HG03066 (cell line): ENCODE results near the gene GRM3.

Experiments
- ATAC-seq: cut with Tn5 transposase; IDR thresholded peaks from one replicate; pipeline ENCODE4 v1.9.1; 2021; ENCODE audit warnings: low read depth; ENCODE audit not compliant: unreplicated experiment

Gene GRM3

DNA sequence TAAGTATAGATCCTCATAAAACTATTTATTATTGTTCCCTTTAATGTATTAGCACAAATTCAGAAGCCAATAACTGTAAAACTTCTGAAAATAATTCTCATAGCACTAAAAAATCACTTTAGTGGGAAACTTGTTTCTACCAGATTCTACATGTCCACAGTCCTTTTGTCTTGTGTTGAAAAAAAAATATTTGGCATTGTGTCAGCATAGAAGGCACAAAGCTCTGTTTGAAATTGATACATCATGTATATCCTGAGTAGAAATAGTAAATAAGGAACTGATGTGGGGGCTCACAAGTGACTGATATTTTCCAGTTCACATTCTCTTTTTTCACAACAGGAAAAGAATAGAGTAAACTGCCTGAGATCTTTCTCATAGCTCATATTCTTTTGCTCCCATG lies 134.6 kb downstream of the GRM3 start:
- no peak for ATAC-seq

DNA sequence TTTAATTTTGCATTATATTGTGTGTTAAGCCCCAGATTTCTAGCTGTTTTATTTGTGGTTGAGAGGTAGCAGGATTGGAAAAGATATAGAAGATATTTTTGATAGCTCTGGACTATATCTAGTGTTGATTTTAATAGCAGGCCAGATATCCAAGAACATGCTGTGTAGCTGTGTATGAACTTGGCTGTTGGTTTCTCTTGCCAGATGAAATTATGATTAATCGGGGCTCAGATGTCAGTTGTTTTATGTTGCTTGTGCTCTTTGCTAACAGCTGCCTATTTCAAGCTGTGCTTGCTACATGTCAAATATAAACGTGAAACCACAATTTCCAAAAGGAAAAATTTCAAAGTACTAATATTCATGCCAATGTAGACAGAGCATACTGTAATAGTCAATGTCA lies 141.1 kb downstream of the GRM3 start:
- ATAC-seq: no peak

DNA sequence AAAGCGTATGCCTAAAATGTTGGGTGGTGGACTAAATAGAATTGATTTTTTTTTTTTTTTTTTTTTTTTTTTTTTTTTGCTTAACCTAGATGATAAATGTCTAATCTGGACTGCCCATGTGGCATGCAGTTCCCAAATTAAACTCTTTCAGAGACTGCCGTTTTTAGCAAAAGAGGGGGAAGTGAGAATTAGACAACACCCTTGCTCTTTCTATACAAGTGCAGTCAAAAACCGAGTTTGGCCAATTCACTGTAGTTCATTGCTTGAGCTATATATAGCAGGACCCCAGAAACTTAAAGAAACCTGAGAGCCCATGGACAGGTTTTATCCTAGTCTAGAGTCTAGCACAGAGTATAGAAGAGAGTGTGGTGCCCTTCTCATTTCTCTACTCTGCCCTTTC lies 141.9 kb downstream of the GRM3 start:
- ATAC-seq: peak; percentile 88

DNA sequence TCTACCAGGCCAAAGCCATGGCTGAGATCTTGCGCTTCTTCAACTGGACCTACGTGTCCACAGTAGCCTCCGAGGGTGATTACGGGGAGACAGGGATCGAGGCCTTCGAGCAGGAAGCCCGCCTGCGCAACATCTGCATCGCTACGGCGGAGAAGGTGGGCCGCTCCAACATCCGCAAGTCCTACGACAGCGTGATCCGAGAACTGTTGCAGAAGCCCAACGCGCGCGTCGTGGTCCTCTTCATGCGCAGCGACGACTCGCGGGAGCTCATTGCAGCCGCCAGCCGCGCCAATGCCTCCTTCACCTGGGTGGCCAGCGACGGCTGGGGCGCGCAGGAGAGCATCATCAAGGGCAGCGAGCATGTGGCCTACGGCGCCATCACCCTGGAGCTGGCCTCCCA lies 142.7 kb downstream of the GRM3 start:
- no peak for ATAC-seq

DNA sequence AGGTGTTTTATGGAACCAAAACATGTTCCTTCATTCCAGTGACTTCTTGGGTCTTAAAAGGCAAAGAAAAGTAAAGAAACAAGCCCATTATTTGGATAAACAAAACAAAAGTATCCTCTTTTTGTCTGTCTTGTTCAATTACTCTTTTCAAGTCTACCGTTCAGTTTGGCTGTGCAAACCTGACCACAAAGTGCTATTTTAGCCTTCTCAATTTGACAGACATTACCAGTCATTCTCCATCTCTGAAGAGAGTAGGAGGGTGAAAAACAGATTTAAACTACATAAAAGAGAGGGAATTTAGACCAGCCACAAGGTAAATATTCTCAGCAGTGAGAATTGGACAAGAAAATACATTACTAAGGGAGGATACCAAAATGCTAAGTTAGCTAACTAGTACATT lies 145.2 kb downstream of the GRM3 start:
- ATAC-seq: peak; percentile 33

DNA sequence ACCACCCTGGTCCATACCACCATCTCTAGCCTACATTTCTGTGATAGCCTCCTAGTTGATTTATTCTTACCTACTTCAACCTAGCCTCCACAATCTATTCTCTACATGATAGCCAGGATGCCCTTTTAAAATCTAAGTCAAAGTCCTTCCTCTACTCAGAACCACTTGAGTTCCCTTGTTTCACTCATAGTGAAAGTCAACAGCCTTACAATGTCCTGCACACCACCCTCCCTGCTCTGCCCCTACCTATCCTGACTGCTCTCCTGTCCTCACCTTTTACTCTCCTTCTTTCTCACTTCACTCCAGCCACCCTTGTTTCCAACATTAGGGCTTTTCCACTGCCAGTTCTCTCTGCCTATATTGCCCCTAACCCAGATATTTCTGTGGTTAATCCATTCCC lies 146.7 kb downstream of the GRM3 start:
- ATAC-seq: peak; percentile 31

DNA sequence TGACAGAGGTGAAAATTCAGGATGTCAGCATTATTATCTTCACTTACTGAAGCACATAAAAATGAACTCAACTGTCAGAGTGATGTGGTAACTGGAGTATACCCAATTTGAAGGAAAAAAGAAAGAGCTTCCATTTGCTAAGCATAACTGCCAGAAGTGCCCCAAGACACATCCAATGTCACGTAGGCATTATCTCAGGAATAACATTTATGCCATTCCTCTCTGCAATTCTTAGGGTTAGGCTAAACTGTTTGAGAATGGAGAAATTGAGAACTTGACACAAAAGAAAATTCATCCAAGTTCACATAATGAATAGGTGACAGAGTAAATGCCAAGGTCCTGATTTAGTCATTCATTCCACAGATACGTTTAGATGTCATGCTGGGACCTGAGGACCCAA lies 148.6 kb downstream of the GRM3 start:
- no peak for ATAC-seq

DNA sequence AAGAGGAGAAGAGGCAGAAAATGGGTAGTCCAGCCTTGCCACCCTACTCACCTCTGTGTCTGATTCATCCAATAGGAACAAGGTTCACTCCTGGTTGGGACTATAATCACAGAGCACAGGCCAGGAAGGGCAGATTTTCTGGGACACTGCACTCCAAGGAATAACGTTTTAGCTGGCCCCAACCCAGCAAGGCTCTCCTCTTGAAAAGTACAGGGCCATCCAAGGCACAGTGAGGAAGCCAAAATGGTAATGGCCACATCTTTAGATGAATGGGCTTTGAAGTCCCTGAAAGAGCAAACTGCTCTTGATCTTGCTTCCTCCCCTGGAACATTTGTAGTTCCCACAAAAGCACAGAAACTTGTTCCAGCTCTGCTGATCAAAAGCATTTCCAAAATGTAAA lies 149.4 kb downstream of the GRM3 start:
- no peak for ATAC-seq

DNA sequence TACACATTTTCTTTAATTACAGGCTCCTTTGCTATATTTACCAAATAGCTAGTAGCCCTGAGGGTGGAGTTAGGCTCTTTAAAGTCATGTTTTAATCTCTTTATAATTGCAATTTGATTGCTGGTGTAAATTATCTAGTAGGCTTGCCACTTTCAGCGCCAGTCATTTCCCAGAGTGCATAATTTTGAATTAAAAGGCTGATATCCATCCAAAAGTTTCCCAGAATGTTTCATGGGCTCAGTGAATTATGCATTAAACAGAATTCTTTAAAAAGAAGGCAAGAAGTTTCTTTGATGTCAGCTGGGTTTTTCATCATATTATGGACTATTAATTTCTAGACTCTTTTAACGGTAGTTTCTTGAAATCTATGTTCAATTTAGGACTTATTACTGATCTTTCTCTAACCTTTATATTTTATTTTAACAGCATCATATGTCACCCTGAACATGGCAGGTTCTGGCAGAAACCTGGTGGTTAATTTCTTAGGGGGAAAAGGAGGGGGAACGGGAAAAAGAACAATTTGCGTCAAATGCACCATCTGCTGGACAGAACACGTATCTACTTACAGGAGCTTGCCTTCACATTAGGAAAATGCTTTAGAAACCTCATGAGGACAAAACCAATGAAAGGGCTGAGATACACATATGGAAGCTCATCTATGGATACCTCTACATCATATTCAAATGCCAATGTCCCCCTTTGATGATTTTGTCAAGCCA lies 171.1 kb downstream of the GRM3 start:
- ATAC-seq: no peak

DNA sequence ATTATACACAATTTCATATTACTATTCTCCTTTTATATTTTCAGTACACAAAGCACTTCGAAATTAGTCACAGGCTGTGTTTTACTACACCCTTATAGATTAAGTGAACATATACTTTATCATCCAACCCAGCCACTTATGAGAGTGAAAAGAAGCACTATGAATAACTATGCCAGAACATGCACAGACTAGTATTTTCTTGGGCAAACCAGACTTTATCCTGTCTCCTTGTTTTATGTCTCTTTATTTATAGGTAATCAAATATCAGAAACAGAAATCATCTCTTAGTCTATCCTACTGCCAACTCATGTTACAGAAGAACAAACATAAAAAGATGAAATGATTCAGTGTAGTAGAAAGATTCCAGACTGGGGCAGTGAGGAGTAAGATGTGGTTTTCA lies 171.8 kb downstream of the GRM3 start:
- ATAC-seq: no peak

DNA sequence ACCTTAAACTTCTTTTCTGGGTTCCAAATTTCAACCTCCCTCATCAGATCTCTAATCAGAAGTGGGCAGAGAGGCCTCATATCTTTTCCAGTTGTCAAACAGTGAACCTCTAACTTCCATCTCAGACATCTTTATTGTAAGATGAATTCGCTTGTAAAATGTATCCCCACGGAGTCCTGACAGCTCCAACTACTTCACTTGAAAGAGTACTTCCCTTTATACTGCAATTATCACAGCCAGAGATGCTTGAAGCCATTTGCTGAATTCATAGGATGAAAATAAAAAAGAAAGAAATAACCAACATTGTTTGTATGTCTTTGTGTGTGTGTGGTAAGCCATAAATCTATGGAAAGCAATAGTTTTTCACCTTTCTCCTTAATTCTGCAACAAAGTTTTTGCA lies 175.2 kb downstream of the GRM3 start:
- ATAC-seq: no peak

DNA sequence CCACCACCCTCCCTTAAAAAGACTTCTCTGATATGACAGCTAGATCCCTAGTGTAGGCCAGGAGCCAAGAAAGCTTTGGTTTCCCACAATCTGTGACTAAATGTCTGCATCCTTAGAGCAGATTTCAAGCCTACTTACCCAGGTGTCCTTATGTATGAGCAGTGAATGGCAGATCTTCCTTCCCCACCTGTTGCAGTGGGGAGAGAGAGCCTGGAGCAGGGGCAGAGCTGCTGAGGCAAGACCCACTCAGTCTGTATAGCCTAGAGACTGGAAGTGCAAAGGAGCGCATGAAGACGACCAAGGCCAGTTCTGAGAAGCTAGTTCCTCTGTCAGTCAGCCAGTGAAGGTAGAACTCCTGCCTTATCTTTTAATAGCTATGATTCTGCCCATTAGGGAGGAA lies 180.1 kb downstream of the GRM3 start:
- no peak for ATAC-seq

DNA sequence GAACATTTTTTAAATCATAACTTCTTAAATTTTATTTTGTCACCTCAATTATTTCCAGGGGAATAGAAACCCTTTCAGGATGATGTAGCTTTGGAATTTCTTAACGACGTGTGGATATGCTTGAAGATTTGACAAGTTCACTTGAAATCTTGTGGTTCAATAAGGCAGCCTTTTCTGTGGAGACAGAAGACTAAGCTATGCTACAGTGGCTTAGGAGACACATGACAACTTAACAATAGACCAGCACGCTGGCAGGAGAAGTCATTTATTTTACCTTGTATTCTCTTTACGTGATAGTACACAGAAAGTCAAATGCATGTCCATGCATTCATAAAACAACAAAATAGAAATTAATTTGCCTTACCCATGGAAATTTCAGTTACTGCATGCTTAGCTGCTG lies 181.6 kb downstream of the GRM3 start:
- ATAC-seq: no peak

DNA sequence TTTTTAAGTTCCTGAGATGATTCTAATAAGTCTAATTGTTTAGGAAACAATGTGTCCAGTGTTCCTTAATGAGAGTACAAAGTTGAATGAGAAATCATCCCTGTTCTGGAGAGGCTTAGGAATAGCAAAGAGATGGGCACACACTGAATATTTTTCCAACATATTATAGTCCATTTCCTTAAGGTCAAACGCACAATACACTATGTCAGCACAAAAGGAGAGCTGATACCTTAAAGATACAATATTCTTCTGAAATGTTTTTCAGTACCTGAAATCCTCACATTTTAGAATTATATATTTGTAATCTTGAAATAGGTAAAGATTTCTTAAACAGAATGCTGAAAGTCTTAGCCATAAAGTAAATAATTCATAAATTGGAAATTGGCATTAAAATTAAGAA lies 183.2 kb downstream of the GRM3 start:
- ATAC-seq: no peak

DNA sequence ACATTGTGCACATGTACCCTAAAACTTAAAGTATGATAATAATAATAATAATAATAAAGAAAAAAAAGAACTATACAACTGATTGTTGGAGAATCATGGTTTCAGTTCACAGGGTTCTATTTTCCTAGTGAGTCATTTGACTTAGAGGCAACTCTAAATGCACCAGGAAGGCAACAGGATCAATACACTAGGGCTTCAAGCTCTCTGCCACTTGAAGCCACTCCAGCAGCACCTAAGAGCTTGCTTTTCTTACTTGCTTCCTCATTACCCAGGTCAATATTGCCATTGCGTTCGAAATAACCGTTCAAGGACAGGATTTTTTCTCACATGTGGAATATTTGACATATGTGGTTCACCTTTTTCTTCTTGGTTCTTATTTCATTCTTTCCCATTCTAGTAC lies 189.7 kb downstream of the GRM3 start:
- ATAC-seq: no peak

DNA sequence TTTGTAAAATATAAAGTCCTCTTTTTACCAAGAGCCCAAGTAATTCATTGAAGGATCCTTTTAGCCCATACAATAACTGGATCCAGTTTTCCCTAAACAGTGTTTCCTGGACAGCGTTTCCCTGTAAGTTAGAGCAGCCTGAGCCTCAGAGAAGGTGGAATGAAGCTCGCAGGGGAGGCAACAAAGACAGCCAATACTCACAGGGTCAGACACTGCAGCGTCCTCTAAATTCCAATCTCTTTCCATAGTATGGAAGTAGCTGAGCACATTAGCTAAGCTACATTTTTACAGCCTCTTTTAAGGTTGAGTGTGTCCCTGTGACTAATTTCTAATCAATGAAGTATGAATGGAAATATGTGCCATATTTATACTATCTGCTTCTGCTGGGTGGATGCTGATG lies 193.5 kb downstream of the GRM3 start:
- no peak for ATAC-seq

DNA sequence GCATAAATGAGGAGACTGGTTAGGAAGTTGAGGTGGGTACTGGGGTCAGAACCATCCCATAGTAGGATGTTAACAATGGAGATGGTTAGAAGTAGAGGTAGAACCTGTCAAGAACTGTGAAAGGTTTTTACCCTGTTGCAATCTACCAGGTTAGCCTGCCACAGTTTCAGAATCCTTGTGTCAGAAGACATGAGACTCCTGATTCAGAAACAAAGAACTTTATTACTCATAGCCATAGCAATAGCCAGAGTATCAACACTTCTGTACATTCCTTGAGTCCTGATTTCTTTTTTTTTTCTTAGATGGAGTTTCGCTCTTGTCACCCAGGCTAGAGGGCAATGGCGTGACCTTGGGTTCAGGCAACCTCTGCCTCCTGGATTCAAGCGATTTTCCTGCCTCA lies 200.9 kb downstream of the GRM3 start:
- no peak for ATAC-seq

DNA sequence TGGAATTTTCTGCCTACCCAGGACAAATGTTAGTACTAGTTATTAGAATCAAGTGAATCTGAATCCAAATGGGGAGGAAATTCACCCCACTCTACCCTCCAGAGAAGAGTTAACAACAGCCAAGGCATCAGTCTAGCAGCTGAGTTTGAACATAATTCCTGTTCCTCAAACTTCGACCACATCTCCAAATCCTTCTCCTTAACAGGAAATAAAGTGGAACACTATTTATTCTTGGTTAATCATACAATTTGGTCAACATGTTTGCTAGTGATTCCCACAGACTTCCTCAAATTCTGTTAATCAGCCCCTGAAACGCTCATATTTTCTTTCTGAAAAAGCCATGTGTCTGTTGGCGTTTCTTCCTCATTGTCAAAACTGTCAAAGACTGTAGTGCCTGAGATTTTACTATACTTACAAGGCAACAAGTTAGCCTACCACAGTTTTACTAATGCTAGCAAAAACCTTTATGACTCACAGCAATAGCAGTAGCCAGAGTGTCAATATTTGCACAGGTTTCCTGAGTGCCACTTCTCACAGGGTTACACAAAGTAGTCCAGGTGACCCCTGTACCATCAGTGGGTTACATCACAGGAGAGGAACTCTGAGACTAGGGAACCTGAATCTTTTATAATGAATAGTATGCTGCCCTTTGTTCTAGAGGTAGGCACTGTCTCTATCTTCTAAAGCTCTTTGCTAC lies 202.9 kb downstream of the GRM3 start:
- ATAC-seq: no peak

DNA sequence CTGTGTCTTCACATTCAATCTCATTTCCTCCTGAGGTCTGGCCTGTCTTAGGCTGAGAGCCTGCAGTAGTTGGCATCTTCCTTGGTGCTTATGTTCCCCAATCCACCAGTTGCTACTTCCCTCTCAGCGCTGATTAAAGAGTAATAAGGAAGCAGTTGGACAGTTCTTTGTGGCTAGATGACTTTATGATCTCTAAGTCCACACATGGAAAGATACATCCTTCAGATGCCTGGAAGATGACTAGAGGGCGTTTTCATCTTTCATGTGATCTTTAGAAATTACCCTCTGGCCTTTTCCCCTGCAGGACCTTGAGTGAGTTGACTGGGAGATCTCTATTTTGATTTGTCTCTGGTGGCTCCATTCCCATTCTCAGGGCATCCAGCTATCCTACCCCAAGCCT lies 204.5 kb downstream of the GRM3 start:
- no peak for ATAC-seq

DNA sequence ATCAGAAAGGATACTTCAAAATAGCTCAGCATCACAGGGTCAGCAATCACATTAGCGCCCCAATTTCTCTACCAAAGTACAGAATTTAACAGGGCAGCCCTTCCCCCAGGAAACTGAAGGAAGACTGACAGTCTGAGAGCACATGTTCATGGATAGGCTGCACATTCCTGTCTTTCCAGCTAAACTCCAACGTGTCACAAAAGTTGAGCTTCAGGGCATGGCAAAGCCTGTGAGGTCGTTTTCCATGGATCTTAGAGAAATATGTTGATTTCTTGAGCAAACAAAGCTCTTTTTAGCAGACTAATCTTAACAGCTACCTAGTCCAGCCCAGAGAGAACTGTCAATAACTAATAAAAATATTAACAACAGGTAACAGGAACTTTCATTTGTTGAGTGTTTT lies 207.9 kb downstream of the GRM3 start:
- ATAC-seq: no peak

DNA sequence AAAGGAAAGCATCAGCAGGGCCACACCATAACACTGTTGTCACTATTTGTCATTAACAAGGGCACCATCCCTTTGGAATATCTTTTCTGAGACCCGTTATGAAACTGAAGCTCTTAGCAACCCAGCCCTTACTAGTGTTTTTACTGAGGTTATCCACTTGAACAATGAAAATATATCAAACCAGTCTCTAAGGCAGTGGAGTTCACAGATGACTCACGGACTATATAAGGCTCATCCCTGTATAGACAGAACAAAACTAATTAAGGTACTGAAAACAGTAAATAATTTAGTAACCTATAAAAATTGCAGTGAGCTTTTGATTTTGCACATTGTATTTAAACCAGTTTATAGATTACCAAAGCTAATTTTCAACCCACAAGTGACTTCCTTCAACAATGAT lies 219.7 kb downstream of the GRM3 start:
- no peak for ATAC-seq

DNA sequence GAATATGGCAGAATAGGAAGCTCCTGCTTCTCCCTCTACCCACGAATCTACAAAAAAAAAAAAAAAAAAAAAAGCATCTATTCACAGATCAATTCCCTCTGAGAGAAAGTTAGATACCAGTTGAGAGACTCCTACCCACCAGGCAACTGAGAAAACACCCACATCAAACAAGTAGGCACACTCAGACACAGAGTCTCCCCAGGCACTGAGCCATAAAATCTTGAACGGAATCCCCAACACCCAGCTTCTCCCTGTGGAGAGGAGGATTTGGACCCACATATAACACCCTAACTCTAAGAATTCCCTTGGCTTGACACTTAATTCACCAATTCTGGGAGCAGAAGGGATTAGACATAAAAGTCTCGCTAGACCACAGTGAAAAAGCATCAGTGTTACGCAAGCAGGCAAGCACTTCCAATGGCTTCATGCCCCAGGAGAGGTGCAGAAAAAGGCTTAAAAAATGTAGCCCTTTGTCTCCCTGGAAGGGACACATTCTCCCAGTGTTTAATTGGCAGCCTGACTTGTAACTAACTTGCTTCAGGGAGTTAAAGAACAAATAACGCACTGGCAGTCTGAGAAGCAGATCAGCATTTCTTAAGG lies 223.6 kb downstream of the GRM3 start:
- ATAC-seq: no peak
